Epithelial cell of proximal tubule (primary cell): ENCODE data around the gene ARHGEF7. TPM values are rescaled to one million over a fixed set of nuclear protein-coding genes. Genes with fewer than 3 reads are reported as not detected.

Source experiments
- DNase-seq: peaks from one replicate; pipeline ENCODE4 v3.0.0-alpha.2; 2011; ENCODE audit warnings: low read depth
- H3K4me3 ChIP-seq: 2 replicates; pipeline ENCODE4 v1.5.1; 2011; ENCODE audit warnings: low read depth, mild to moderate bottlenecking, low read length
- CTCF ChIP-seq: conservative IDR thresholded peaks from 2 replicates; pipeline ENCODE4 v1.5.1; 2012; ENCODE audit warnings: low read depth, mild to moderate bottlenecking, low read length
- total RNA-seq: library from RNA; depleted of rRNA; stranded (reverse); fragments of >200 nt; gene quantifications from 2 replicates; pipeline ENCODE4 v1.2.3, GENCODE V29; 2015

Gene ARHGEF7
- total RNA-seq, 1 donor from 2014 or later: 21.9 TPM

- no peak overlapping the region for H3K4me3 ChIP-seq
- no peak for TF ChIP-seq CTCF
- no peak for DNase-seq
These were observed 112.3 kb downstream of the ARHGEF7 start for GRCh38 chr13:111227405-111227804.

GRCh38 chr13:111228262-111229144 is 113.4 kb downstream of the ARHGEF7 start:
- peak; percentile 99 for DNase-seq
- TF ChIP-seq CTCF: no peak
- peak overlapping the region; percentile 36 for H3K4me3 ChIP-seq

- DNase-seq: no peak
- TF ChIP-seq CTCF: no peak
- no peak overlapping the region for H3K4me3 ChIP-seq
These were observed 115.3 kb downstream of the ARHGEF7 start for GRCh38 chr13:111230385-111230930.

GRCh38 chr13:111232191-111232590 is 117.1 kb downstream of the ARHGEF7 start:
- H3K4me3 ChIP-seq: no peak overlapping the region
- no peak for TF ChIP-seq CTCF
- no peak for DNase-seq

- no peak for DNase-seq
- TF ChIP-seq CTCF: no peak
- H3K4me3 ChIP-seq: no peak overlapping the region
These were observed 118.0 kb downstream of the ARHGEF7 start for GRCh38 chr13:111233080-111233479.

GRCh38 chr13:111239764-111240670 is 124.9 kb downstream of the ARHGEF7 start:
- H3K4me3 ChIP-seq: no peak overlapping the region
- DNase-seq: no peak
- TF ChIP-seq CTCF: no peak
